GM12878 (cell line): ENCODE measurements around the gene FBXL17. TPM values are rescaled to one million over a fixed set of nuclear protein-coding genes. Genes with fewer than 3 reads are reported as not detected.

Experiments used
- ATAC-seq: fragments of 200-7000 bp; cut with Tn5 transposase; 3 replicates; pipeline ENCODE4 v1.9.1; 2020; ENCODE audit warnings: mild to moderate bottlenecking, moderate library complexity
- BruUV-seq: library from RNA; stranded (reverse); fragments of 400-500 nt; replicated peaks from 2 replicates; lab custom pipeline; 2021; lab: Mats Ljungman, UMichigan
- CTCF ChIA-PET: fragments of 300-600 bp; sonication (Branson Sonifier 250); formaldehyde crosslinking; extraction: SDS; loops from one replicate; lab custom pipeline; 2021; ENCODE audit warnings: inconsistent platforms; lab: Yijun Ruan, JAX
- POLR2A ChIA-PET: fragments of 350-600 bp; formaldehyde crosslinking; extraction: SDS; loops from one replicate; lab custom pipeline; 2021; ENCODE audit warnings: inconsistent platforms; lab: Charles Lee
- RAD21 ChIA-PET: fragments of 300-600 bp; sonication (Branson Sonifier 250); formaldehyde crosslinking; loops from one replicate; lab custom pipeline; 2023; ENCODE audit warnings: antibody characterized with exemption; ENCODE audit not compliant: unreplicated experiment; lab: Charles Lee
- SMC1A ChIA-PET: fragments of 300-600 bp; sonication (Branson Sonifier 250); formaldehyde crosslinking; loops from one replicate; lab custom pipeline; 2023; ENCODE audit not compliant: unreplicated experiment, uncharacterized antibody; lab: Charles Lee
- DNase-seq: peaks from one replicate; pipeline ENCODE4 v3.0.0-alpha.2; 2011; ENCODE audit warnings: low read depth, low spot score
- FAIRE-seq: peaks from 3 replicates; lab custom pipeline; 2011; peaks lifted over from hg19 to GRCh38; lab: Jason Lieb, UNC
- H2AFZ ChIP-seq: 2 replicates; pipeline ENCODE4 v1.6.0; 2011; ENCODE audit warnings: low read depth, low read length, control low read depth; ENCODE audit not compliant: control insufficient read depth
- H3K27ac ChIP-seq: 2 replicates; pipeline ENCODE4 v1.5.1; 2011; ENCODE audit warnings: control low read depth; ENCODE audit not compliant: control insufficient read depth, insufficient read depth
- H3K27me3 ChIP-seq, 2 experiments: replicated peaks in 1 of 2; 2 replicates each; pipeline versions ENCODE4 v1.6.0 to v1.6.1; 2011; ENCODE audit warnings: low read length in 1 of 2; ENCODE audit not compliant: control insufficient read depth in 2 of 2, insufficient read depth in 2 of 2
- H3K36me3 ChIP-seq, 2 experiments: 2 replicates each; pipeline ENCODE4 v1.5.1; 2011; ENCODE audit warnings: low read length in 1 of 2; ENCODE audit not compliant: control insufficient read depth in 2 of 2, insufficient read depth in 2 of 2
- H3K4me1 ChIP-seq: 2 replicates; pipeline ENCODE4 v1.6.1; 2011; ENCODE audit warnings: mild to moderate bottlenecking, low read length, moderate library complexity, mixed read lengths; ENCODE audit not compliant: control insufficient read depth, insufficient read depth
- H3K4me2 ChIP-seq: 2 replicates; pipeline ENCODE4 v1.6.0; 2011; ENCODE audit warnings: control low read depth; ENCODE audit not compliant: control insufficient read depth, insufficient read depth
- H3K4me3 ChIP-seq: fragments of 200-600 bp; sonication (generic); 2 replicates; pipeline ENCODE4 v1.5.1; 2016
- H3K79me2 ChIP-seq: 2 replicates; pipeline ENCODE4 v1.6.0; 2011; ENCODE audit warnings: low read length; ENCODE audit not compliant: control insufficient read depth, insufficient read depth
- H3K9ac ChIP-seq: 2 replicates; pipeline ENCODE4 v1.8.0; 2011; ENCODE audit warnings: low read length, control low read depth, mixed read lengths; ENCODE audit not compliant: control insufficient read depth, insufficient read depth
- H3K9me3 ChIP-seq: replicated peaks from 3 replicates; pipeline ENCODE4 v1.5.1; 2011; ENCODE audit warnings: mild to moderate bottlenecking, low read length; ENCODE audit not compliant: control insufficient read depth, insufficient read depth
- H4K20me1 ChIP-seq: 2 replicates; pipeline ENCODE4 v1.6.0; 2011; ENCODE audit not compliant: control insufficient read depth, insufficient read depth
- BACH1 ChIP-seq: fragments of 450-650 bp; IDR thresholded peaks from 2 replicates; pipeline ENCODE4 v1.6.1; 2017; ENCODE audit warnings: mild to moderate bottlenecking, borderline replicate concordance
- CBX3 ChIP-seq: fragments of 200-600 bp; sonication (generic); IDR thresholded peaks from 2 replicates; pipeline ENCODE4 v1.6.1; 2016; ENCODE audit warnings: low read depth, borderline replicate concordance
- CEBPB ChIP-seq, 2 experiments: fragments of 150-350 bp in 1 of 2; IDR thresholded peaks; 2 replicates each; pipeline ENCODE4 v1.6.1; 2012 to 2014; ENCODE audit warnings: low read depth in 2 of 2, low read length in 2 of 2, borderline replicate concordance in 1 of 2, inconsistent platforms in 1 of 2
- CEBPZ ChIP-seq: fragments of 150-350 bp; IDR thresholded peaks from 2 replicates; pipeline ENCODE4 v1.6.1; 2016; ENCODE audit warnings: low read depth, low read length
- FOXK2 ChIP-seq: fragments of 450-650 bp; IDR thresholded peaks from 2 replicates; pipeline ENCODE4 v1.6.1; 2017; ENCODE audit warnings: mild to moderate bottlenecking, moderate library complexity
- IRF4 ChIP-seq: IDR thresholded peaks from 2 replicates; pipeline ENCODE4 v1.6.1; 2011; ENCODE audit warnings: low read depth, low read length
- KAT2A ChIP-seq: conservative IDR thresholded peaks from 2 replicates; pipeline ENCODE4 v1.6.1; 2011; ENCODE audit warnings: low read depth, low read length; ENCODE audit not compliant: control insufficient read depth
- NR2C1 ChIP-seq: fragments of 450-650 bp; IDR thresholded peaks from 2 replicates; pipeline ENCODE4 v1.6.1; 2017; ENCODE audit warnings: antibody characterized with exemption, mild to moderate bottlenecking, moderate library complexity
- PAX5 ChIP-seq: IDR thresholded peaks from 2 replicates; pipeline ENCODE4 v1.6.1; 2011; ENCODE audit warnings: low read depth, low read length, borderline replicate concordance
- STAT1 ChIP-seq: fragments of 450-650 bp; conservative IDR thresholded peaks from 2 replicates; pipeline ENCODE4 v1.6.1; 2014; ENCODE audit warnings: antibody characterized with exemption, mild to moderate bottlenecking
- ZBED1 ChIP-seq: IDR thresholded peaks from 2 replicates; pipeline ENCODE4 v1.6.1; 2016; ENCODE audit warnings: borderline replicate concordance
- WGBS: methylation state at CpG from one replicate; pipeline ENCODE4 v1.1.6; 2016; ENCODE audit warnings: low lambda C conversion rate; ENCODE audit not compliant: insufficient replicate concordance, insufficient coverage; ENCODE audit errors: missing lambda C conversion rate; 5-methylcytosine and 5-hydroxymethylcytosine counted together
- in situ Hi-C: fragments of 300-500 bp; cut with MboI; formaldehyde crosslinking; loops from 9 replicates; pipeline ENCODE4 v1.14.3; 2018; ENCODE audit warnings: mixed read lengths
- intact Hi-C: fragments of 100-400 bp; cut with micrococcal nuclease; formaldehyde crosslinking; loops from one replicate; pipeline ENCODE4 v1.14.2; 2022; ENCODE audit not compliant: unreplicated experiment
- polyA plus RNA-seq, 11 experiments: library from polyadenylated mRNA; depleted of rRNA in 4 of 11; unstranded in 6 of 11; stranded (reverse) in 5 of 11; fragments of >200 nt; fragmentation: Nextera tagmentation in 4 of 11; fragmentation: Illumina TruSeq in 1 of 11; extraction: Ambion mirVana in 4 of 11; extraction: Trizol in 1 of 11; gene quantifications; 1 replicate in 1 of 11; 2 replicates in 10 of 11; pipeline versions ENCODE4 v1.2.1 to v1.2.3, GENCODE V29; 2011 to 2016; ENCODE audit warnings: inconsistent platforms in 2 of 11, missing spikeins in 2 of 11, low read depth in 1 of 11
- total RNA-seq, 4 experiments: library from RNA; depleted of rRNA in 3 of 4; stranded (reverse); fragments of >200 nt in 3 of 4; fragmentation: Illumina TruSeq in 1 of 4; extraction: Trizol in 1 of 4; gene quantifications; 2 replicates each; pipeline versions ENCODE4 v1.2.1 to v1.2.3, GENCODE V29; 2013 to 2021
- TF ChIP-seq, protein P1 (sequence below): IDR thresholded peaks from 2 replicates; pipeline ENCODE4 v1.6.1; 2012; ENCODE audit warnings: low read depth, low read length, improper control_type of control experiment

Gene FBXL17
- total and polyA plus RNA-seq, 10 of the 15 experiments (the other 5 are each of a cell fraction or from before 2014, with no cell fraction given) = 0.88 to 9.0 (median 4.4) TPM

DNA sequence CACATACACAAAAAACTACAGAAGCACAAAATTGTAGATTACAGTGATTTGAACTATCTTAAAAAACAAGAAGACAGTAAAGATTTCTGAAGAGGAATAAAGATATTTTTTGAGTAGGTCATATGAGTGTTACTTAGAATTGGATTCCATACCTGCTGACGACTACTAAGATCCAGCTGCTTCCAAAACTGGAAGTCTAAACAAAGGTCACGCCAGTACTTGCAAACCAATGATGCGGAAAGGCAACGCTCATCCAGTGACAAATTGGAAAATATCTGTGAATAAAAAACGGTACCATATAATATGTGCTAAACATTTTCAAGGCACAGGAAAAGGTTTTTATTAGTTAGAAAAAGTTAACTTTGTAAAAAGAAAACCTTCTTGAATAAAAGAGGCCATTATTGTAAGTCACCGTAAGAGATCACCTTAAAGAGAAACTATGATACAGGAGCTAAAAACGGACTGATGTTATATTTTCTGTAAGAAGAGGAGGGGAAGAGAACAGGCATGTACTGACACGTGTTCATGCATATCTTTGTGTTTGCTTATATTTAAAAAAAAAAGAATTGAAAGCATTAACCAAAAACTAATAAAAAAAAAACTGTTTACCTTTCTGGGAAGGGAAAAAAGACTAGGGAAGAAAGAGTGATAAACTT is 14.1 kb downstream of the FBXL17 start:
- 94% methylated on average over 8 of the region's 8 CpGs for WGBS
- Histone ChIP-seq H3K36me3 (no peaks in the 10 kb centered on the region), H3K4me3 (no peak overlapping the region), H3K27me3 (no peaks in the 10 kb centered on the region), H3K79me2 (no peaks in the 10 kb centered on the region; the same call in 1 of the 2 replicates), H3K9me3 (peaks cover 4% of the 10 kb centered on the region), H3K4me1 (no peaks in the 10 kb centered on the region), H3K4me2 (no peak overlapping the region), H4K20me1 (no peaks in the 10 kb centered on the region), H3K9ac (no peak overlapping the region), H2AFZ (no peak overlapping the region), H3K27ac (no peak overlapping the region)
- POLR2A ChIA-PET = no interaction called here
- RAD21 ChIA-PET = no interaction called here
- DNase-seq (no peak), ATAC-seq (no peak), FAIRE-seq (no peak)
- SMC1A ChIA-PET = no interaction called here
- intact Hi-C loops (no loop called here), in situ Hi-C loops (no loop called here)
- BruUV-seq = no TSS peak
- CTCF ChIA-PET = no interaction called here
- TF ChIP-seq NR2C1 = no peak
- no peak for TF ChIP-seq STAT1
- TF ChIP-seq IRF4 = no peak
- TF ChIP-seq CEBPZ = no peak
- TF ChIP-seq FOXK2 = no peak
- TF ChIP-seq, protein P1, sequence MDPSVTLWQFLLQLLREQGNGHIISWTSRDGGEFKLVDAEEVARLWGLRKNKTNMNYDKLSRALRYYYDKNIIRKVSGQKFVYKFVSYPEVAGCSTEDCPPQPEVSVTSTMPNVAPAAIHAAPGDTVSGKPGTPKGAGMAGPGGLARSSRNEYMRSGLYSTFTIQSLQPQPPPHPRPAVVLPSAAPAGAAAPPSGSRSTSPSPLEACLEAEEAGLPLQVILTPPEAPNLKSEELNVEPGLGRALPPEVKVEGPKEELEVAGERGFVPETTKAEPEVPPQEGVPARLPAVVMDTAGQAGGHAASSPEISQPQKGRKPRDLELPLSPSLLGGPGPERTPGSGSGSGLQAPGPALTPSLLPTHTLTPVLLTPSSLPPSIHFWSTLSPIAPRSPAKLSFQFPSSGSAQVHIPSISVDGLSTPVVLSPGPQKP = no peak
- TF ChIP-seq CEBPB (IDR thresholded peaks at IDR 0.05; ENCODE audit: borderline replicate concordance in 1 of 2, low read depth in 2 of 2, low read length in 2 of 2) = no peak
- TF ChIP-seq PAX5 = no peak
- TF ChIP-seq ZBED1 = no peak
- TF ChIP-seq KAT2A = no peak
- TF ChIP-seq BACH1 = no peak
- no peak for TF ChIP-seq CBX3
